RPMI8226 (cell line): Measurements from ENCODE around the gene TAF4B.

Source experiments
- DNase-seq: peaks from one replicate; pipeline ENCODE4 v3.0.0-alpha.2; 2015

The TAF4B gene

DNA sequence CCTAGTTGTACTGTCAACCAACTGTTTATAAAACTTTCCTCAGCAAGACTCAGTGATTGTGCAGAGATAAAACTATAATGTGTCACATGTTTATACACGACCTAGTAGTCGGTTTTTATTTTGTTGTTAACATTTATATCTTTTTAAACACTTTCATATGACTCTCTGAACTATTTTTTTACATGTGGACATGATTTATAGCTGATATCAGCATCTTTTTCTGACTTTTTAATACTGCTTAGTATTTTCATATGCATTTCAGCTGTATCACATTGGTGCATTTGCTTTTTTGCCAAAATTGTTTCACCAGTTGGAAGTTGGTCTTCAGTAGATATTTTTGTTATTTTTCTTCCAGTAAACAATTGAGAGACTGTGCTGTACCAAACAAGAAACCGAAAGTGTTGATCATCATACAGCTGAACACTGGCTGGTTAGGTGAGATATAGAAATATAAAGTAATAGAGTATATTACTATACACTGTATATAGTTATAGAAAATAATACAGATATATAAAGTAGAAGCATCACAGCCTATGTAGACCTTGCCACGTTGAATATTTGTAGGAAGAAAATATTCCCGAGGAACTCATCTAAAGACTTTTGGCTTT, 167.9 kb downstream of the TAF4B start:
- DNase-seq, result no peak

DNA sequence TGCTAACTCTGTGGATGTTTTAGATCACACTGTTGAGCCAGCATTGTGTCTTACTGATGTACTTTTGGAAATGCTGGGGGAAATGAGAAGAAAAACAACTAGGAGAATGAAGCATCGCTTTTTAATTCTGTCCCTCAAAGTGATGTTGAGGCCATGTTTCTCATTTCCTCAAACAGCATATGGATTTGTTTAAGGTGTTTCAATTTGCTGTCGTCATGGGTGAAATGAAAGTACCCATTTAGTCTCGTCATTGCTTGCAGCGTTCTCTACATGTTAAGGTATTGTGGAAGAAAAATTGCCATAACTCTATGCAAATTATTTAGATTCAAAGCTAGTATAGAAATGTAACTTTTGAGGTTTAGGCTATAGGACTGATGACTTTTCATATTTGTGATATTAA, 170.8 kb downstream of the TAF4B start:
- no peak for DNase-seq

DNA sequence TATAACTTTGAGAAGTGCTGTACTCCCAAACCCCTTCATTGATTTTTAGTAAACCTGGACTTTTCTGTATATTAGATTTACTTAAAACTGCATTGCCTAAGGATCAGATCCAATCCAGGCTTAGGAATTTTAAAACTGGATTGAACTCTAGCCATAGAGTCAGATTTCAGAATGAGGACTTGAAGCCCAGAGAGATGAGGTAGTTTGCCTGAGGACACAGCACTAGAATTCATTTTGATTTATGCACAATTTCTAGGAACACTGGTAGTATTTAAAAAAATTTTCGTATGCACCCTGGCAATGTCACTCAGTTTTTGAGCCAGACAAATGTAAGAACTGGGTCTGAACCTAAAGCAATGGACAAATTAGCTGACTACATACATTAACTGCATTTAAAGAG, 177.2 kb downstream of the TAF4B start:
- DNase-seq, result no peak

DNA sequence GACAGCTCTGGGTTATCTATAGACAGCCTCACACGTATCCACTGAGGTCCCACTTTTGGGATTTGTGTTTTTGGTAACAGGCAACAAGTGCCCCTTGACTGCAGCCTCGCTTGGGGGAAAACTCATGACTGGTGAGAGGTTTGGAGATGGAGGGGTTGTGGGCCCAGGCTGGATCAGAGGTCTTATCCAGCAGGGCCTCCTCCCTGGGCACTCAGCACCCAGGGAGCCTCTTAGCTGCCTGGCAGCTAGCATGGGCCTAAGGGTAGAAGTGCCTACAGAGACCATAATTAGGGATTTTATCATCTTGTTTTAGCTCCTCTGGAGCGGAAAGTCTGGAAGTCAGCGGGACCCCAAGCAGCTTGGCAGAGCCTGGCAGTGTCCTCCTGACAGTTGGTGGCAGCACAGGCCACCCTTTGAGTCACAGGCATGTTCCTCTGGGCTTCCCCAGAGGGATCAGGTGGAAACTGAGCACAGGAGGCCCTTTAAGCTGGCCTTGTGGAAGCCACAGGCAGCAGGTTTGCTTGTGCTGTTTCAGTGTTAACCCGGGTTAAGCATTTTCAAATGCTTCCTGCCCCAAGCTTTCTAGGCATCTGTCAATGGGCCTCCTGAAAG, 179.1 kb downstream of the TAF4B start:
- DNase-seq, result peak; percentile 42

DNA sequence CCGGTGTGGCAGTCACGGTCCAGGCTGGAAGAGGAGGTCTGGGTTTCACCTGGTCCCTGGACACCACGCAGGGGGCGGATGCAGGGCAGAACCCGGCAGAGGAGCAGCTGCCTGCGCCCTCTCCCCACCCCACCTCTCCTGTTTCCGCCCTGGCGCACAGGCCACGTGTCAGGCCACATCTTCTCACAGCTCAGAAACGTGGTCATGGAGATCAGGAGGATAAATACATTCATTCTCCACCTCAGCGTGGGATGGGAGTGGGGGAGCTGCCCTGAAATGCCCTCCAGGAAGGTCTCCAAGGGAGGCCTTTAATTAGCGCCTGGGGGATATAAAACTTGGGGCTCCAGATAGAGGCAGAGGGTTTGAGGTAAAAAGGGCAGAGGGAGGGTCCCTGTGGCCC, 180.1 kb downstream of the TAF4B start:
- DNase-seq, result no peak

DNA sequence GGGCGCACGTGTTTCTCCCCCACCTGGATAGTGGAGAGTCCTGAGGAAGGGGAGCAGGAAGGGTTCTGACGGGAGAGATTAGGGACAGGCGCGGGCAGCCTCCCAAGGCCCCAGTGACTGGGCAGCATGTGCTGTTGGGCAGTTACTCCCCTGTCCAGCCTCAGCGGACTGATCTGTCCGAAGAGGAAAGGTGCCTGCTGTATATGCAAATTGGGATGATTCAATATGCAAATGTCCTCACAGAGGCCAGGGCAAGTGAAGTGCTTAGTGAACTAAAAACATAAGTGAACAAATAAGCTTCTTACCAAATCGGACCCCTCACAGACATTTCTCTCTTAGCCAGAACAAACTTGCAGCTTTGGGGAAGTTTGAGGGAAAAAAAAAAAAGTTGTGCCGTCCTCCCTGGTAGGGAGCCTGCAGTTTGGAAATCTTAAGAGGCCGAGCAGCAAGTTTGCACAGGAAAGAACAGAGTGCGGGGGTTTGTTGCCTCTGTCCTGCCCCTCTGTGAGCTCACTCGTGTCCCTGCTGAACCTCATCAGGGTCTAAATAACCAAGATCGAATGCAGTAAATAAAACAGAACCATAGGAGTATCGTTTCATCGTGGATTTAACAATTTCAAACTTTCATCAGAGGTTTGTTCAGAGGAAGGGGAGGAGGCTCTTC, 180.7 kb downstream of the TAF4B start:
- no peak for DNase-seq

DNA sequence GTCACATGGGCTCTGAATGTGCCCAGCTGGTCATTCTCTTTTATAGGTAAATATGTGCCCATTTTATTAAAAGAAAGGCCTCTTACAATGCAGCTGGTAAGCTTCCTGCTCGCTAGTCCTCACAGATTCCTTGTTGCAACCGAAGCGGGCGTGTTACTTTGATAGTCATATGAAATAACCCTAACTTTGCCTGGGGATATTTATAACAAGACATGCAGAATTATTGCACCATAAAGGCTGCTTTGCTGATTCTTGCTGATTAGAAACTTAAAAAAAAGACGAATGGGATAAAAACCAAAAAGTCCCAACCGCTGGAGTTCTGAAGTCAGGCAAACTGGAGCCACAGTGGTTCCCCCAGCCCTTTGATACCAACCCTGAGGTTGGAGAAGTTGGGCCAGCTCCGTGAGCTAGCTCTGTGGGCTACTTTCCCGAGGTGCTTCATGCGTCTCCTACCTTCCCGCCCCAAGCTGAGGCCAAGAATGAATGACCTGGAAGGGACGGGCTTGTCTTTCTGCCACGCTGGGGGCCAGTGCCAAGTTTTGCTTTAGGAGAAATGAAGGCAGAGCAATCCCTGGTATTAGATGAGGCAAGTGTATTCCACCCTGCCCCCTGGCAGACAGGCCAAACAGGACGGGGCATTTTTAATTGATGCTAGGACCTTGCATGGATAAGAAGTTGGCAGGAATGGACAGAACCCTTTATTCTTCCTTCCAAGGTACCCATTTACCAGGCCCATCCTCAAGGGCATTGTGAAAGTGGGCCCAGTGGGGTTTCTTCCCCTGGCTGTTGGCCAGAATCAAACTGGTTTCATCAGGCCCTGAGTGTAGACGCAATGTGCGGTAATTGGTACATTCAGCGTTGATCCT, 181.7 kb downstream of the TAF4B start:
- DNase-seq, result no peak

DNA sequence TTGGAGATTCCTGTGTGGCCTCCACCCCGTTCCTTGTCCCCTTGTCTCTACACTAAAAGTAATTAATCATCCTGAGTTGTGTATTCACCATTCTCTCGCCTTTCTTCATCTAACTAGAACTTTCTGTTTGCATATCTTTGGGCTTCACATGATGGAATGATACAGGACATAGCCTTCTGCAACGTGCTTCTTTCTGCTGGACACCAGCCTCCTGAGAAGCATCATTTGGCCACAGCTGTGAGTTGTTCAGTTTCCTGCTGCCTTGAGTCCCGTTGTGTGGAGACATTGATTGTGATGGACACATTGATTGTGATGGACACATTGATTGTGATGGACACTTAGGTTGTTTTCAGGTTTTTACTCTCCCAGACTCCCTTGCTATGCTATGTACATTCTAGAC, 182.8 kb downstream of the TAF4B start:
- no peak for DNase-seq

DNA sequence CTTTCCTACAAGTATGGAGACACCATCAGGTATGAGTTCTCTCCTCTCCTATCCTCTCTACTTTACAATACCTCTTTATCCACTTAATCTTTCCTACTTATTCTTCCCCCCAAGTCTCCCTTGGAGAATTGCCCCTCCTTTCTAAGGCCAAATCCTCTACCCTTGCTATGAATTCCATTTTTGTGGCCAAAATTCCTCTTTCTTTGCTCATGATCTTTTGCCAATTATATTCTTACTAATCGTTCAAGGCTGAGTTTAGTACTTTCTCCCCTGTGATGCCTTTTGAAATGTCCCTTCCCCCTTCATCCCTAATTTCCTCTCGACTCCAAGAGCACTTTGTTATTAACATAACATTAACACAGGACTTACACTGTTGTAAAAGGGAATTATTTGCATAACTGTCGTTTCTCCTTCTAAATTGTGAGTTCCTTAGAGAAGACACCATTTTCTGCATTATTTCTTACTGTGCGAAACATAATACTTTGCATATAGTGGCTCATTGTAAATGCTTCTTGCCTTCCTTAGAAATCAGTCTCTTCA, 188.7 kb downstream of the TAF4B start:
- DNase-seq, result no peak

DNA sequence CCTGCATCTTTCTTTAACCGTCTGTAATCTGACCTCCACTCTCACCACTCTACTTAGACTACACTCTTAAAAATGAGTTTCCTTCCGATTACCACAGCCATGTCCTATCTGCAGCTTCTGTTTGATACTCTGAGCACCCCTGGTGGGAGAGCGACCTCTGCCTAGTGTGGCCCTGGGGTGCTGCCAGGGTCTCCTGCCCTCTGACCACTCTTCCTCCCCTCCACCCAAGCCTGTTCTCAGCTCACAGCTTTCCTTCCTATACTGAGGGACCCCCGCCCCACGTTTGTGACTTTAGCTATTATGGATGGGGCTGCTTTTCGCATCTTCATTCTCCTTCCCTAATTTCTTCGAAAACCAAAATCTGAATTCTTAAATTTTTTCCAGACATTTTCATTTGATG, 189.4 kb downstream of the TAF4B start:
- DNase-seq, result no peak

DNA sequence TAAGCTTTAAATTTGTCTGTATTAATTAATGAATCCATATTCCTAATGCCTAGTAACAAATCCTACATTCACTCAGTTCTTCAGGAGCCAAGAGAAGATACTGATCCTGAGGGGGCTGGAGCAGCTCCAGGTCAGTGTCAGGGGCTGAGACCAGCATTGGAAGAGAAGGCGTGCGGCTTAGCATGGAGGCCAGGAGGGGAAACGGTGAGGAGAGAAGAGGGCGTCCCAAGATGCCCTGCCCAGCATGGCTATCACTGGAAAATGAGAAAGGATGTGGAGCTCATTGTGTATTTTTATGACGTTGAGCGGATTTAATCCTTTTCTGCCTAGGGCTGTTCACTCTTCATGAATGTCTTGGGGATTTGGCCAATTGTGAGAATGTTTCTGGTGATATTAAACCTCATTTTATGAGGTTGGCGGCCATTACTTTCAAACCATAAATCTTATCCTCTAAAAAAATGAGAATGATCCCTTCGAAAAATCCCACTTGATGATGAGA, 190.5 kb downstream of the TAF4B start:
- no peak for DNase-seq

DNA sequence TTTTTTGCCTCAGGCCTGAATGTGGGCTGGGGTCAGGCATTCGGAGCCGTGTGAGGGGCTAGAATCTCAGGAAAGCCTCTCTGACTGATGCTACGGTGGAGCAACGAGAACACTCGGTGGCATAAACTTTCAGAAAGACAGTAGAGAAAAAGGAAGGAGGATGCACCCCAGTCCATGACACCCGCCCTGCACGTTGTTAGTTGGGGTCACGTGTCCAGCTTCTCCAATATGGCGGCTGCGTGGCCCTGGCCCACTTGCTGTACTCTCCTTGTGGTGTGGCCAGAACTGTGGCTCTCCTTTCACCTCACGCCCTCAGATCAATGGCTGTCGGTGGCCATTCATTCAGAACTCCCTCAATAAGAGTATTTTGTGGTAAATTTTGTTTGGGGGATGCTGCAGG, 190.9 kb downstream of the TAF4B start:
- no peak for DNase-seq

DNA sequence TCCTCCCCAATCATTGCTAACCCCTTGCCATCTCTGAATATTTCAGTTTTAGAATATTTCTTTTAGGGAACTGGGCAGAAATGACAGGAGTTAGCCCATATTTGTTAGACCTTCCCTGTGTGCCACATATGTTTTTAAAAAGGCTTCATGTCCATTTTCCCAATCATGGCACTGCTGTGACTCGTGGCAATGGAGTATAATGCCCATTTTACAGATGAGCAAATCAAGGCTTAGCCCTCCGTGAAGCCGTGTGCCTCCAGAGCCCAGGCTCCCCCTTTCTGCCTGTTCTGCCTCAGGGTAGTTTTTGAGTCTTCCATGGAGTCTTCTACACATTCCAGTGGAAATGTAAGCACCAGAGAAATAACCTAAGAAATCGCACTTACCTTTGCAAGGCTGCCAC, 192.0 kb downstream of the TAF4B start:
- DNase-seq, result no peak

DNA sequence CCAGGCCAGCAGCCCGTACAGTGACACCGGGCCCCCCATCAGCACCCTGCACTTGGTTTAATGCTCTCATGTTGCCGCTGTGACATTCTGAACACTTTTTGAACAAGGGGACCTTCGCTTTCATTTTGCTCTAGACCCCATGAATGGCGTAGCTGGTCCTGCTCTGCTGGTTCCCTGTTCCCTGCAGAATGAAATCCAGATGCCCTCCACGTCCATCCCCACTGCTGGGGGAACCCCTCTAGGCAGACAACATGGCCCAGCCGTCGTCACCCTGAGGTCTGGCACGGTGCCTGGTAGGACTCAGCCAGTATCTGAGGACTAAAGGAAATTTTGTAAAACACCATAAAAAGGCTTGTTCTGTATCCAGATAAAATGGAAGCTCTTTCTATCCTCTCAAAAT, 193.5 kb downstream of the TAF4B start:
- DNase-seq, result no peak

DNA sequence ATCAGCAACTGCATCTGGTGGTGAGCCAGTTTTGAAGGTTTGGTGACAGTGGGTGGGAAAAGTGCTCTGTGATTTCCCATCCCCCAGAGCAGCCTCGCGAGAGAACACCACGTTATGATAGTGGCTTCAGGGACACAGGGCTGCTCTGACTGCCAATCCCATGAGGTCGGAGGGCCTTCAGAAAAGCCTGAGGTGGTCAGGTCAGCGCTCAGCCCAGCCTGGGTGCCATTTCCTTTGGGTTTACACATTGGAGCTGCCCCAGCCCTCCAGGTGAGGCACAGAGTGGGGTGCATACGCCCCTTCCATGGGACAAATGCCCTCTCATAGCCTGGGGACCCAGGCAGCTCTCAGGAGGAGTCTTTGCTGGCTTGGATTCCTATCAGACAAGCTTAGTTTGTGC, 195.3 kb downstream of the TAF4B start:
- no peak for DNase-seq

DNA sequence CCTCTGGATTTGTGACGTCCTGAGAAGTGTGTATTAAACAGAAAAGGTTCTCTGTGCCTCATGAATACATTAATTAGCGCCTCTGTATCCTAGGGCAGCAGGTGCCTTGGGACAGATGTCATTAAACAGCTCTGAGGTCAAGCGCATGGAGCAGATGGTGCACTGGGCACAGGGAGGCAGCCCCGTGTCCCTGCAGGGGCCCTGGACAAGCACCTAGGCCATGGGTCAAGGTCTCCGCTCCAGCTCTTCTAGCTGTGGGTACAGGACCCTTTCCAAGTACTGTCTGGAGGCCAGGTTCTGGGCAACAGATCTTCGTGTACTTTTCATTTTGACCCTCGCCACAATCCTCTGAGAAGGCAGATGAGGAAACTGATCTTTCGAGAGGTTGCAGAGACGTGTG, 195.7 kb downstream of the TAF4B start:
- no peak for DNase-seq

DNA sequence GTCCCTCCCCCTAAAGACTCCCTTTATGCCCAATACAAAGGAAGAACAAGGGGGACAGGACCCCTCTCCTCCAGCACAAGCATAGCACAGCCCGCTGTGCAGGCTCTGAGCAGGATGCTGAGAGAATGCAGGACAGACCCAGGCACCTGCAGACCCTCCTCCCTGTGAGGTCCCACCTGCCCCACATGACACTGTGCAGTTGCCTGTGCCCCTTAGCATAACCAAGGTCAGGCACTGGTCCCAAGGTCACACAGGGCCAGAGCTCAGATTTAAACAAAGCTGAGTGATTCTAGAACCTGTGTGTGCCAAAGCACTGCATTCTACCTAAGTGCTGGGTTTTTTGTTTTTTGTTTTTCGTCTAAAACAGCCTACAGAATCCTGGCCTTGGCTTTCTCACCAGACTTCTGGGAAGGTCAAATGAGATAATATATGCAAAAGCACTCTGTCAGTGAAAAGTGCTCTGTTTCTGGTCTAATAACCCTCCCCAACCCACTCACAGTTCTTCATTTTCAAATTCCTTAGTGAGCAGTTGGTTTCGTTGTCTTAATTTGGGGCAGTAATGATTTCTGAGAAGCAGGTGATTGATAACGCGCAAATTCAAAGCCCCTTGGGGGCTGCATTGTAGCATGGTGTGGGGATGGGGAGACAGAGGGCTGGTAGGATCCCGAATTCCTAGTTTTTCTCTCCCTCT, 196.4 kb downstream of the TAF4B start:
- no peak for DNase-seq

DNA sequence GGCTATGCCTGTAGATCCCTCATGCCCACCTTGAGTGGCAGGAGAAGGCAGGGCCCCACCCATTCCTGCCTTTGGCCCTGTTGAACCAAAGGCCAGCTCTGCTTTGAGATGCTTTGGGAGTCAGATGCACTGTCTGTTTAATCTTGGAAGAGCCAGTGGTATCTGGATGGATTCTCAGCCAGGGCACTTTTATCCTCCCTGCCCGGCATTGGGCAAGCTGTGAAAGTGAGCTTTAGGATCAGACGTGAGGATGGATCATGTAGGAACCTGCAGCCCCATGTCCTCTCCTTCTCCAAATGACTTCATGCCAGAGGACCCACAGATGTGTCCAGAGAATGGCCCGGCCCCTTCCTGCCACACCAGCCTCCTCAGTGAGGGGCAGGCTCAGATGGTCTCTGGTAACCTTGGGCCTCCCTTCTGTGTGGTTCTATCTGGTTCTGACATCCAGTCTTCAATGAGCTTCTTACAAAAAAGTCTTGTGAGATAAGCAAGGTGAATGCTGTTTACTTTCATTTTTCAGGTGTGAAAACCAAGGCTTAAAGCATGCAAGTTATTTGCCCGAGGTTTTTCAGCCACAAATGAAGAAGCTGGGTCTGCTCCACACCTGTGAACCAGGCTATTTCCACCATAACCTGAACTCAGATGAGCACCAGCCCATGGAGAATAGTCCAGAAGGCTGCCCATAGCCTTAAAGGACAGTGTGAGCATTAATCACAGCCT, 198.3 kb downstream of the TAF4B start:
- DNase-seq, result no peak

DNA sequence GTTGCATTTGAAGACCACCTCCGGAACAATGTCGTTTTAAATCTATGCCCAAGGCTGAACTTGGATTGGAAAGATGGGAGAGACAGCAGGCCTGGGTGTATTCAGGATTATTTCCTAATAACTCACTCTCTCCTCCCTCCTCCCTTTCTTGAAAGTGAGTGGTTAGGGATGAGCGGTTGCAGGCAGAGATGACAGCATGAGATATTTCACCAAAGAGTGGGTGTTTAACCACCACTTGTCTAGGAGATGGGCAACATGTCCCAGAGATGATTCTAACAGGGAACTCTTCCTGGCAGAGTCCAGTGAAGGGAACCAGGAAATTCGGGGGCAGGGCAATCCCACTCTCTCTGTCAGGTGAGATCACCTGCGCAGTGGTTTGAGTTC, 198.9 kb downstream of the TAF4B start:
- no peak for DNase-seq

DNA sequence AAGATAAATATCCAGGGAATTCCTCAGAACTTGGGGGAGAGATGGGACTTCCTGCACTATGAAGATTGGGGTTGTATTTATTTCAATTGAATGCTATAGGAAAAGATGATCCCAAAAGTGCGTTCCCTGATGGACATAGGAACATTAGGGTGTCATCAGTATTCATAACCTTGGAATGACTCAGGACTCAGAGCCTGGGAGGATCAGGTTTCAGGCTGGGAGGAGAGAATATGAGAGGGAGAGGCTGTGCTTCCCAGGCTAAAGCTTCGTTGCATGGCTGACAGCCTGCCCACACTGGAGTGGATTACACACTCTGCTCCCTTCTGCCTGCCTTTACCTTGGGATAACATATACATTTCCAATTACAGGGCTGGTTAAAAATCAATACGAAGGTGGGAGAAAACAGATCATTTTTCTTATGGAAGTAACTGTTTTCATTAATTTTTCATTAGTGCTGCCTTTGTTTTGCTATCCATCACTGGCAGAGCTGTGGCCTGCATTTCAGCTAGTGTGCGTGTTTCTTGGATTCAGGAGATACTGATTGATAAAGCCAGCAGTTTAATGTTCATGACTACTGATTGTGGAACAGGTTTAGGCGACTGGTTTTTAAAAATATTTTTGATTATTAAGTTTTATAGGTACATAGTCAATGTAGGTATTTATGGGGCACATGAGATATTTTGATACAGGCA, 203.4 kb downstream of the TAF4B start:
- DNase-seq, result no peak

DNA sequence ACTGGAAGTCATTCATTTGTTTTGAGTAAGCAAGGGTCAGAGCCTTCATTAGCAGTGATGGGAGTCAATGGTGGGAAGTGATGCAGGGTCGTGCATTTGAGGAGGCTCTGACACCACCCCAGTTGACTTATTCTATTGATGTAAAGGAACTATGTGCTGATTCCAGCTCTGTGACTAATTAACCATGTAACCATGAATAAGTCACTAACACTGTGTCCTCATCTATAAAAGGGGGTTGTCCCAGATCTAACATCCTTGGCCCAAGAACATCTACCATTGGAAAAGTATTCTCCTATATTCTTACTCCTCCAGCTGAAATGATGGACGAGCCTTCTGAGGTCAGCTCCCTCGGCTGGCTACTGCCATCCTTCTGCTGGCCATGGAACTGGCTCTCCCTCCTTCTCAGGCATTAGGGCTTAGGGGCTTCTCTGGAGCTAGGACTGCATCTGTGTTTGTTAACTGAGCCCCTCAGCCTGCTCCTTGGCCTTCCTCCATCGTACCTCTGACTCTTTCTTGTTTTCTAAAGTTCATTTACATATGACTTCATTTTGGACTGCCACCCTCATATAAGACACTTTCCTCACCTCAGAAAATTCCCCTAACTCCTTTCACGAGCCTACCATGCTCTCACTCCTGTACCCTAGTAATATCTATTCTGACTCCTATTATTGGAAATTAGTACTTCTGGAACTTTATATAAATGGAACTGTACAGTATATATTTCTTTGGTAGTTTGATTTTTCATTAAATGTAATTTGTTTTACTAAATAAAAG, 206.6 kb downstream of the TAF4B start:
- DNase-seq, result no peak
